Epithelial cell of prostate (primary cell): ENCODE measurements around the gene CYP4F12.
"Not testable (repeated sequence)": the region's sequence is repeated elsewhere in the genome, so short reads cannot be mapped to it uniquely, and the experiment has no call there.

Experiments
- DNase-seq: peaks from one replicate; pipeline ENCODE4 v3.0.0-alpha.2; 2011; ENCODE audit warnings: low read depth, low spot score
- H3K27ac ChIP-seq: fragments of 450-650 bp; 2 replicates; pipeline ENCODE4 v1.5.1; 2017; ENCODE audit warnings: mild to moderate bottlenecking

The CYP4F12 gene

DNA sequence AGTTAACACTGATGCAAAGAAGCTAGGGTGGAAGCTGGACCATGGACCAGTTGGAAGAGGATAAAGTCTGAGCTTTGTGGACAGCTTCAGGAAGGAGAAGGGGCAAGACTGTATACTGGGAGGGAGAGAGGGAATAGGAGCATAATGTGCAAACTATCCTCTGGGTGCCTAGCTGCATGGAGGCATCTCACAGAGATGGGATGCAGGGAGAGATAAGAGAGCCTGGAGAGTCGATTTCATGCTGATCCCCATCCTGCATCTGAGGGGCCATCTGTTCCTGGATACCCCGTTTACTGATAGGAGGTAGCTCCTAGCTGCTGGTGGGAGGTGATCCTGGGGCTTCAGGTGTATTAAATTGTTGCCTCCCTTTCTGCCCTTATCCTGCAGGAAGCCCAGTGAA lies 23.4 kb upstream of the CYP4F12 start:
- no peak for DNase-seq
- no peak overlapping the region for H3K27ac ChIP-seq

DNA sequence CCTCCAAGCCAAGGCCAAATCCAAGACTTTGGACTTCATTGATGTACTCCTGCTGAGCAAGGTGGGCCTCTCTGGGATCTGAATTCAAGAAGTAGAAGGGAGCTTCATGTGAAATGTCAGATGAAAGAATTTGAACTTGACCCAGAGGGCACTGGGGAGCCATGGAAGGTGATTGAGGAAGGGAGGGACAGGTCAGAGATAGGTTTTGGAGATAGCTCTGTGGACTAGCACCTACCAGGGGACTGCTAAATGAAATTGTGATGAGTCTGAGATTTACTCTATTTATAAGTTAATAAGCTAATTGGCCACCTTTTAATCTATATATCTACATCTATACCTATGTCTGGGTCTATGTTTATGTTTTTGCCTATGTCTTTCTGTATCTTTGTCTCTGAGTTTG lies 22.8 kb upstream of the CYP4F12 start:
- DNase-seq = not testable (repeated sequence)

GRCh38 chr19:15651791-15652190 lies 21.1 kb upstream of the CYP4F12 start:
- DNase-seq = no peak
- no peak overlapping the region for H3K27ac ChIP-seq

More for the DNA sequence above, 22.8 kb upstream of the CYP4F12 start:
- not testable (repeated sequence) for H3K27ac ChIP-seq

DNA sequence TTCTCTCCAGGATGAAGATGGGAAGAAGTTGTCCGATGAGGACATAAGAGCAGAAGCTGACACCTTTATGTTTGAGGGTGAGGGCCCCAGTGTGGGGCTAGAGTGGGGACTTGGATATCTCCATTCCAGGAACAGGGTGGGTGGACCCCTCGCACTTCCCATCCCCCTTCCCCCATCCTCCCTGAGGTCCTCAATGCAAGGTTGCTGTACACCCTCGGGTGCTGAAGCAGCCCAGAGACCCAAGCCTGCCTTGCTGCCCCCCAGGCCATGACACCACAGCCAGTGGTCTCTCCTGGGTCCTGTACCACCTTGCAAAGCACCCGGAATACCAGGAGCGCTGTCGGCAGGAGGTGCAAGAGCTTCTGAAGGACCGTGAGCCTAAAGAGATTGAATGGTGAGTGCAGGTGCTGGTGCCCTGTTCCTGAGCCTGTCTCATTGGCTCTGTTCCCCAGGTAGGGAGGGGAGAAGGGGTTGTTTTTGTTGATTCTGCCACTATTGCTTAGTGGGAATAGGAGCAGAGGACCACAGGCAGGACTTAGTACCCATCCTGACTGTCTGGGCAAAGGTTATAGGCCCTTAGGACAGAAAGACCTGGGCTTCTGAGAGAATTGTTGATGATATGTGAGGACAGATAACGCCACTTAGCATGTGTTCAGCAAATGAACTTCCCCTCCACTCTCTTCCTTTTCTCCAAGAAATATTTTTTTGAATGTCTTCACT lies 20.2 kb upstream of the CYP4F12 start:
- H3K27ac ChIP-seq = no peak overlapping the region
- DNase-seq = no peak

DNA sequence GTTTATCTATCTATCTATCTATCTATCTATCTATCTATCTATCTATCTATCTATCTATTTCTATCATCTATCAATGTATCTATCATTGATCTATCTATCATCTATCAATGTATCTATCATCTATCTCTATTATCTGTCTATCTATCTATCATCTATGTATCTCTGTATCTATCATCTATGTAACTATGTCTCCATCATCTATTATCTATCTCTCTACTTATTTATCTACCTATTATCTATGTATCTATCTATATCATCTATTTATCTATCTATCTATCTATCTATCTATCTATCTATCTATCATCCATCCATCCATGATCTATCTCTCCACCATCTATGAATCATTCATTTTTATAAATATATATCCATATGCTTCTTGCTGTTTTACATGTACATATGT lies 16.4 kb upstream of the CYP4F12 start:
- H3K27ac ChIP-seq = no peak overlapping the region
- DNase-seq = no peak

- H3K27ac ChIP-seq = no peak overlapping the region
- no peak for DNase-seq
Observed at GRCh38 chr19:15663247-15663646, 9.6 kb upstream of the CYP4F12 start.

DNA sequence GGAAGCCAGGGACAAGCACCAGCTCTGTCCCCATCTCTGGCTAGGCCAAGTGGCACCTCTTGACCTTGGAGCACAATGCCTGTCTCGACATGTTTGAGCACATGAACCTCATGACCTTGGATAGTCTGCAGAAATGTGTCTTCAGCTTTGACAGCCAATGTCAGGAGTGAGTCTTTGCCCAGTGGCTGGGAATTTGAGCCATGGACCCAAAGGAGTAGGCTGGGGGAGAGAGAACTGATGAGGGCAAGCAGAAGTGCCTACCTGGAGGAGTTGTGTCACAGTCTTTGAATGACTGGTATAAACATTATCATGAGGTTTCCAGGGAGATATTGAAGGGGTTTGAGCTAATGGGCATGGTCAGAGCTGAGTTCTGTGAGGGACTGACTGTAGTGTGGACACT lies 6.7 kb upstream of the CYP4F12 start:
- H3K27ac ChIP-seq = no peak overlapping the region
- DNase-seq = no peak

- no peak for DNase-seq
- no peak overlapping the region for H3K27ac ChIP-seq
Observed at GRCh38 chr19:15666883-15667282, 6.0 kb upstream of the CYP4F12 start.

DNA sequence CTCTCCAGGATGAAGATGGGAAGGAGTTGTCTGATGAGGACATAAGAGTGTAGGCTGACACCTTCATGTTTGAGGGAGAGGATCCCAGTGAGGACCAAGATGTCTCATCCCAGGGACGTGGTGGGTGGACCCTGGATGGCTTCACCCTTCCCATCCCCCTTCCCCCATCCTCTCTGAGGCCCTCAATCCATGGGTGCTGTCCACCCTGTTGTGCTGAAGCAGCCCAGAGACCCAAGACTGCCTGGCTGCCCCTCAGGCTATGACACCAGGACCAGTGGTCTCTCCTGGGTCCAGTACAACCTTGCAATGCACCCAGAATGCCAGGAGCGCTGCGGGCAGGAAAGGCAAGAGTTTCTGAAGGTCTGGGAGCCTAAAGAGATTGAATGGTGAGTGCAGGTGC lies 3.4 kb upstream of the CYP4F12 start:
- no peak for DNase-seq

DNA sequence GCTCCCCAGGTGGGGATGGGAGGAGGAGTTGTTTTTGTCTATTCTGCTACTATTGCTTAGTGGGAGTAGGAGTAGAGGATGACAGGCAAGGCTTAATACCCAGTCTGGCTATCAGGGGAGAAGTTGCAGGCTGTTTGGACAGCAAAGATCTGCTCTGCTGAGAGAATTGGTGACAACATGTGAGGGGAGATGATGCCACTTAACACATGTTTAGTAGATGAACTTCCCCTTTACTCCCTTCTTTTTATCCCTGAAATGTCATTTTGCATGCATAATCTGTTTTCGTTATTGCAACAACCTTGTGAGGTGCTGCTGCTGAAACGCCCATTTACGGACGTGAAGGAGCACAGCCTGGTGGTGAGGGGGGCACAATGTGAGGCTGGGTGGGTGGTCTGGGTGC lies 3.0 kb upstream of the CYP4F12 start:
- H3K27ac ChIP-seq = no peak overlapping the region
- no peak for DNase-seq

More for the DNA sequence above, 3.4 kb upstream of the CYP4F12 start:
- no peak overlapping the region for H3K27ac ChIP-seq

DNA sequence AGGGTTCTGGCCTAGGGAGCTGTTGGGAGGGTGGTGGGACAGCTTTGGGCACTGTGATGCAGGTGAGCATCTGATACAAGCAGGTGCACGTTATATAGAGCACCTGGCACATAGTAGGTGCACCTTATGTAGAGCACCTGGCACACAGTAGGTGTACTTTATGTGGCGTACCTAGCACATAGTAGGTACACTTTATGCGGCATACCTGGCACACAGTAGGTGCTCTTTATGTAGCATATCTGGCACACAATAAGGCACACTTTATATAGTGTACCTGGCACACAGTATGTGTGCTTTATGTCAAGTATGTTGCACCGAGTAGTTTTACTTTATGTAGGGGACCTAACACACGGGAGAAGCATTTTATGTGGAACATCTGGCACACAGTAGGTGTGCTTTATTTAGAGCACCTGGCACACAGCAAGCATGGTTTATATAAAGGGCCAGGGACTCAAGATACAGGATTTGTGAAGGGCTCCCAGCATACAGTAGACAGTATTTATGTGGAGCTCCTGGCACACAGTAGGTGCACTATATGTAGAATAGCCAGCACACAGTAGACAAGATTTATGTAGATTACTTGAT lies 1.6 kb upstream of the CYP4F12 start:
- H3K27ac ChIP-seq = no peak overlapping the region
- no peak for DNase-seq

DNA sequence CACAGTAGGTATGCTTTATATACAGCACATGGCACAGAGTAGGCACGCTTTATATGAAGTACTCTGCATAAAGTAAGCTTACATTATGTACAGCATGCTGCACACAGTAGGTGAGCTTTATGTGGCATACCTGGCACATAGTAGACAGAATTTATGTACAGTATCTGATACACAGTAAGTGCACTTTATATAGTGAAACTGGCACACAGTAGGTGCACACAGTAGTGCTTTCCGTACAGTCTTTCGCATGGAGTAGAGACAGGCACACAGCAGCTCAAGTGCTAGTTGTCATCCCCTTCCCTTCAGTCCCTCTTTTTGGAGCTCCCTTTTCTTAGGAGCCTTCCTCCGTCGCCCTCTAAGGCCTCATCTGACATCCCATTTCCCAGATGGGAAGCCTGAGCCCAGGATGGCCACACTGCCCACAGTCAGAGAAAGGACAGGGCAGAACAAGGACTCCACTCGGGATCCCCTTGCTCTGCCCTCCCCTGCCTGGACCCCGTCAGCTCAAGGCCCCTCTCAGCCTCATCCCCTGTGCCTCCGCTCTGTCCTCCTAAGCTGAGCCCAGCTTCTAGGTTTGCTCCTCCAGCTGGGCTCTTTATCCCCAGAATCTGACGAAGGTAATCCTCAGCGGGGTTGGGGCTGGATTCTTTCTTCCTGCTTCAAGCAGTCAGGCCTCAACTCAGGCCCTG lies 852 bp upstream of the CYP4F12 start:
- no peak overlapping the region for H3K27ac ChIP-seq
- no peak for DNase-seq

GRCh38 chr19:15673176-15673654 lies 328 bp downstream of the CYP4F12 start:
- H3K27ac ChIP-seq = no peak overlapping the region
- no peak for DNase-seq

GRCh38 chr19:15675560-15675959 lies 2.7 kb downstream of the CYP4F12 start:
- no peak for DNase-seq
- H3K27ac ChIP-seq = no peak overlapping the region

GRCh38 chr19:15679089-15679488 lies 6.2 kb downstream of the CYP4F12 start:
- no peak overlapping the region for H3K27ac ChIP-seq
- no peak for DNase-seq

DNA sequence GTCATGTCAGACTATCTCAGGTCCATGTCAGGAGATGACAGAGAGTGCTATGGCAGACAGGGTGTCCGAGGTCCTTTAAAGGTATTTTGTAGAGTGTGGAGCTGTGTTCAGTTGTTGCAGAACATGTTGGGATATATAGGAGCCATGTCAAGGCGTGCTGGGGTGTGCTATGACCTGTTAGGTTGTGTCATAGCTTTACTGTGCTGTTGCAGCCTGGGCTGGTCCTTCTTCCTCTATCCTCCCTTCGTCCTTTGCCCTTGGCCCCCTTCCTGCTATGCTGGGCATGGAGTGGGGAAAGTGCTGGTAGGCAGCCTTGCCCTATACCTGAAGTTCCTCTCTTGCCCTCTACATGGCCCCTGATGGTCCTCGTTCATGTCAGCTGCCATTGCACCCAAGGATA lies 7.0 kb downstream of the CYP4F12 start:
- H3K27ac ChIP-seq, DNase-seq: not testable (repeated sequence)

DNA sequence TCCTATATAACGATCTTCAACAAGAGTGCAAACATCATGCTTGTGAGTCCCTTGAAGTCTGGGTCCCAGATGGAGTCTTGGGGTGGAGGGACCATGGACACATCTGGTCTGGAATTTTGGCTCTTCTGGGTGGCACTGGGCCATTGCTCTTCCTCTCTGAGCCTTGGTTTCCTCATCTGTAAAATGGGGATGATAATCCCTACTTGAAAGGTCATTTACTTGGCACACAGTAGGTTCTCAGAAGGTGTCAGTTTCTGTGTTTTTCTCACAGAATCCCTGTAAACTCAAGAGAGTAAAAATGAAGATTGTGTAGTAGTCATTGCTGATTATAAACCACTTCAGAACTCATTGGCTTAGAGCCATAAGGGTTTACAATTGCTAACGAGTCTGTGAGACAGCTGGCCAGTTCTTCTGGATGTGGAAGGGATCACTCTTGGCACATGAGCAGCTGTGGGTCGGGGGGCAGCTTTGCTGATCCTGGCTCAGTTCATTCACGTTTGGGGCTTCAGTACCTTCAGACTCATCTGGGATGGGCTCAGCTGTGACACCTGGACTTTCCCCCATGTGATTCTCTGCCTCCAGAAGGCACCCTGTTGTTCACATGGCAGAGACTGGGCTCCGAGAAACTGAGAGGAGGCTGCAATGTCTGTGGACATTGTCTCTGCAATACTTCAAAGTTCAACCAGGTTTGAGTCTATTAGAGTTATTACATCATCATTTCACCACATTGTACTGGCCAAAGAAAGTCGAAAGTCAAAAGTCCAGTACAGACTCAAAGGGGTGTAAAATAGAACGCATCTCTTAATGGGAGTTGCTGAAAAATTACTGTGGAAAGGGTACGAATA lies 7.8 kb downstream of the CYP4F12 start:
- DNase-seq = no peak
- H3K27ac ChIP-seq = no peak overlapping the region

GRCh38 chr19:15683411-15683810 lies 10.5 kb downstream of the CYP4F12 start:
- DNase-seq = no peak
- no peak overlapping the region for H3K27ac ChIP-seq

GRCh38 chr19:15684828-15685227 lies 11.9 kb downstream of the CYP4F12 start:
- no peak overlapping the region for H3K27ac ChIP-seq
- DNase-seq = no peak

- H3K27ac ChIP-seq = no peak overlapping the region
- DNase-seq = no peak
Observed at GRCh38 chr19:15696654-15697194, 23.8 kb downstream of the CYP4F12 start.
